ENCODE results near the gene EDEM3.

EDEM3 gene, protein sequence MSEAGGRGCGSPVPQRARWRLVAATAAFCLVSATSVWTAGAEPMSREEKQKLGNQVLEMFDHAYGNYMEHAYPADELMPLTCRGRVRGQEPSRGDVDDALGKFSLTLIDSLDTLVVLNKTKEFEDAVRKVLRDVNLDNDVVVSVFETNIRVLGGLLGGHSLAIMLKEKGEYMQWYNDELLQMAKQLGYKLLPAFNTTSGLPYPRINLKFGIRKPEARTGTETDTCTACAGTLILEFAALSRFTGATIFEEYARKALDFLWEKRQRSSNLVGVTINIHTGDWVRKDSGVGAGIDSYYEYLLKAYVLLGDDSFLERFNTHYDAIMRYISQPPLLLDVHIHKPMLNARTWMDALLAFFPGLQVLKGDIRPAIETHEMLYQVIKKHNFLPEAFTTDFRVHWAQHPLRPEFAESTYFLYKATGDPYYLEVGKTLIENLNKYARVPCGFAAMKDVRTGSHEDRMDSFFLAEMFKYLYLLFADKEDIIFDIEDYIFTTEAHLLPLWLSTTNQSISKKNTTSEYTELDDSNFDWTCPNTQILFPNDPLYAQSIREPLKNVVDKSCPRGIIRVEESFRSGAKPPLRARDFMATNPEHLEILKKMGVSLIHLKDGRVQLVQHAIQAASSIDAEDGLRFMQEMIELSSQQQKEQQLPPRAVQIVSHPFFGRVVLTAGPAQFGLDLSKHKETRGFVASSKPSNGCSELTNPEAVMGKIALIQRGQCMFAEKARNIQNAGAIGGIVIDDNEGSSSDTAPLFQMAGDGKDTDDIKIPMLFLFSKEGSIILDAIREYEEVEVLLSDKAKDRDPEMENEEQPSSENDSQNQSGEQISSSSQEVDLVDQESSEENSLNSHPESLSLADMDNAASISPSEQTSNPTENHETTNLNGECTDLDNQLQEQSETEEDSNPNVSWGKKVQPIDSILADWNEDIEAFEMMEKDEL

DNA sequence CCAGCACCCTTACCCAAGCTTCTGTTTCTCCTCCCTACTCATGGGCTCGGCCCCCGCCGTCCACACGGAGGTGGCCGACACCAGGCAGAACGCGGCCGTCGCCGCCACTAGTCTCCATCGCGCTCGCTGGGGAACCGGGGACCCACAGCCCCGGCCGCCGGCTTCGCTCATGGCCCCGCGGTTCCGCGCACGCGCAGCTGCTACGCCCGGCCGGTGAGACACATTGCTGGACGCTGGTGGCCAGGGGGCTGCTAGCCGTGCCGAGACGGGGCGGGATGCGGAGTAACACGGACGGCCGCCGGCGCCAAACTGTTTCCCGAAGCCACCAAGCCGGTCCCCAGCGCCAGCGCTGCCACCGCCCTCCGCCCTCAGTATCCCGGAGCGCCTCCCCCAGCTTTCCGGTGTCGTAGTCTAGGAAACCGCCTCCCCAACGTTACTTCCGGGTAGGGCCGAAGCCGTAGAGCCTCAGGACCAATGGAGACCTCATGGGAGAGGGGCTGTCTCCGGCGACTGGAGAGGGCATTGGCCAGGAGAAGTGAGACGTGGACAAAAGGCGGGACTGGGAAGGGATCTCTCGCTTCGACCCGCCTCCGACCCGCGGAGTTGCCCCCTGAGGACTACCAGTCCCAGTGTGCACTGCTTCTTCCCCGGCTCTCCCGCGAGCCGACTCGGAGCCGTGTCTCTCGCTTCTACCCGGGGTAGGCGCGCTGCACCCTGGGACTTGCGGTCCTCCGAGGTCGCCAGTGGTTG lies at the start of gene EDEM3:
Gene EDEM3 (minus strand): TSS at position 383 of the 750 bp plus-strand sequence. CDS start 212 bp downstream, at position 171.
- no peak for TF ChIP-seq GATA1 (IDR thresholded peaks at IDR 0.05; ENCODE audit: low read depth, low read length)
- peak; percentile 97 for TF ChIP-seq POLR2A (IDR thresholded peaks at IDR 0.05; ENCODE audit: low read length)
- peak; percentile 99 for DNase-seq

DNA sequence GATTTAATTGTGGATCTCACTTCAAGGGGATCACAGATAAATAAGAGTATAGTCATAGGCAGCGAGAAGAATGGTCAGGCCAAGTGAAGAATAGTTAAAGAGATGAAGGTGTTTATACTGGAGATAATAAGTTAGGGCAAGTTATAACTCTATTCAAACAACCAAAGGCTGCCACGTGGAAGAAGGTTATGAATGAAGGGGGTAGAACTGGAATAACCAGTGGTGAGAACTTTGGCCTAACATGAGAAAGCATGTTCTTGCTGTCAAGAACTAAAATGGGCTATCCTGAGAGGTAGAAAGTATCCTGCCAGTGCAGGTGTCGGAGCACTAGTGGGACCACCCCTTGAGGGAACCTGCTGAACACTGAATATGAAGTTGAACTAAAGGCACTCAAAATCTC lies 49.6 kb upstream of the EDEM3 start:
- TF ChIP-seq GATA1 (IDR thresholded peaks at IDR 0.05; ENCODE audit: low read depth, low read length) = no peak
- TF ChIP-seq POLR2A (IDR thresholded peaks at IDR 0.05; ENCODE audit: low read length) = no peak

DNA sequence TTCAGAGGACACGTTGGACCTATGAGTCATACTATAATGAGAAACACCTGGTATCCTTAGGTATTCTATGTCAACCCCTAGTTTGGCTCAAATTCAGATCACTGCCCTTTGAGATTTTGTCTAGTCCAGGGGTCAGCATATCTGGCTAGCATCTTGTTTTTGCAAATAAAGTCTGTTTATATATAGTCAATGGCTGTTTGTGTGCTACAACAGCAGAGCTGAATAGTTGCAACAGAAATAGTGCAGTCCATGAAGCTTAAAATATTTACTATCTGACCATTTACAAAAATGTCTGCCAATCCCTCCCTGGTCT lies 48.5 kb upstream of the EDEM3 start:
- DNase-seq = no peak
- no peak for TF ChIP-seq GATA1 (IDR thresholded peaks at IDR 0.05; ENCODE audit: low read depth, low read length)
- TF ChIP-seq POLR2A (IDR thresholded peaks at IDR 0.05; ENCODE audit: low read length) = no peak

More for the DNA sequence above, 49.6 kb upstream of the EDEM3 start:
- no peak for DNase-seq

DNA sequence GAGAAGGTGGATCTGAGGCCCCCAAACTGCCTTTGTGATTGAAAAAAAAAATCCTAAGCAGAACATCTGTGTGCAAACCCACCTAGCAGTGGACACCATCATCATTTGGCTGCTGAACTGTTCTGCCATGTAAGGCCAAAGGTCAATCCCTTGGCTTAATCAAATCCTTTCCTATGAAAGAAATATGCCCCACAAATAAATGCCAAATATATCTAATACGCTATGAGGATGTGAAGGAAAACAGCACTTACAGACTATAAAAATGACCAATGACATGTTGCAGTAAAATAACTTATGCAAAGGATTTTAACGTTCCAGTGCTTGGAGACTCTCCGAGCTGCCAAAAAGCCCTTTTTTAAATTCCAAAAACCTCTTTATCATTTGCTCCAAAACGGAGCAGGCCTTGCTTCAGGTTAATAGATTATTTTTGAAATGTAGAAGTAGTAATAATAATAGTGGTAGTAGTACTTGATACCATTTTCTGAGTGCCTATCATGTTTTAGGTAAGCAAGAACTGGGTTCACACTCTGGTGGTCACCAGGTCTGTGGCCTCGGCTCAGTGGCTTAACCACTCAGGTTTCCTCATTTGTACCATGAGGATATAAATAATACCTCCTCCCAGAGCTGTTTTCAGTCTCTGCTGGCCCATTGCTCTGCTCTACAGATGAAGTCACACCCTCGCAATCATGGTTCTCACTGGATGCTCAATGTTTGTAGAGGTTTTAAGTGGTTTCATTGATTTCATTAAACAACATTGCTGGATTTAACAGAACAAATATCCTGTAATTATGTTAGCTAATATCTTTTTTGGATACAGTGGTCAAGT lies 47.9 kb upstream of the EDEM3 start:
- DNase-seq = no peak
- TF ChIP-seq POLR2A (IDR thresholded peaks at IDR 0.05; ENCODE audit: low read length) = no peak
- TF ChIP-seq GATA1 (IDR thresholded peaks at IDR 0.05; ENCODE audit: low read depth, low read length) = no peak

DNA sequence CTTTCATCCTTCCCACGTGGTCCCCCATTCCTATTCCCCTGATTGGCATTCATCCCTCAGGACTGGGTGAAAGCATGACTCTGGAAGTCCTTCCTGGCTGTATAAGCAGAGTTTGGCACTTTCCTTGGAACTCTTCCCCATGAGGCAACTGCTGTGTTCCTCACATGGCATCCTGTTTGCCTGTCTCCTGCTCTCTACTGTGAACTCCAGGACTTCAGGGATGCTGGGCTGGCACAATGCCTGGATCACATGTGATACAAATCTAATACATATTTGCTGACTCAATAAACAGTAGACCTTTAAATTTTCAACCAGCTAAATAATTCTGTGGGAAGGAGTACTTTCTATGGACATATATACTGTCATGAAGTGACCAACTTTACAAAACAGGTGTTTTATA lies 46.8 kb upstream of the EDEM3 start:
- no peak for TF ChIP-seq POLR2A (IDR thresholded peaks at IDR 0.05; ENCODE audit: low read length)
- TF ChIP-seq GATA1 (IDR thresholded peaks at IDR 0.05; ENCODE audit: low read depth, low read length) = no peak
- no peak for DNase-seq

DNA sequence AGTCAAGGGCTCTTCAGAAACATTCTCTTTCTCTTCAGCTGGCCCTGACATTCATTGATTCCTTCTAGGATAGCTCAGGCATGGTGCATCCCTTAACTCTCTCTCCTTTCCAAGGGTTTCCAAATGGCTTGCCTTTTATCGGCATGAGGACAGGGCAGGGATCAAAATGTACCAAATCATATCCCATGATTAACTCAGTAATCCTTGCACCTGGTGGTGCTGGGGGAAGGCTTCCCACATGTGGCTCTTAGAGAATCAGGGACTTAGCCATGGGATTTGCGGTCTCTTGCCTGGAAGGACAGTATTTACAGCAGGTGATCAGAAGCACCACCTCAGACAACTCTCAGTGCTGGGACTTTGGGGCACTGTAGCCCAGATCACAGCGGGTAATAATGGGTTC lies 46.2 kb upstream of the EDEM3 start:
- no peak for DNase-seq
- TF ChIP-seq POLR2A (IDR thresholded peaks at IDR 0.05; ENCODE audit: low read length) (no peak), GATA1 (IDR thresholded peaks at IDR 0.05; ENCODE audit: low read depth, low read length) (no peak)

DNA sequence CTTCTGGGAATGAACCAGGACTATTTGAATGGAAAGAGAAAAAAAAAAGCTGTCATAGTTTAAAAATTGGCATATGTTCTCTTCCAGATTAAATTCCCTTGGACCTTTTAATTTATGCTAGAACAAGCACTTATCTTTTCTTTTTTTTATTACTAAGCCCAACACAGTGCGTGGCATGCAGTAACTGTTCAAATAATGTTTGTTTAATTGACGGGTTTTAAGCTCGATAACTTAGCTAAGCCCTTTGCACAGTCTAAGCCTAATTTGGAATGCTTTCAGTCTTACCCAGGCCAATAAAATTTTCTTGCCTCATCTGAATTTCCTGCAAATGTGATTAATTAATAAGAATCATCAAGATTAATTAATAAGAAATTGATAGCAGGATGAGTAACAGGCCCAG lies 39.3 kb upstream of the EDEM3 start:
- TF ChIP-seq POLR2A (IDR thresholded peaks at IDR 0.05; ENCODE audit: low read length) = no peak
- TF ChIP-seq GATA1 (IDR thresholded peaks at IDR 0.05; ENCODE audit: low read depth, low read length) = no peak

DNA sequence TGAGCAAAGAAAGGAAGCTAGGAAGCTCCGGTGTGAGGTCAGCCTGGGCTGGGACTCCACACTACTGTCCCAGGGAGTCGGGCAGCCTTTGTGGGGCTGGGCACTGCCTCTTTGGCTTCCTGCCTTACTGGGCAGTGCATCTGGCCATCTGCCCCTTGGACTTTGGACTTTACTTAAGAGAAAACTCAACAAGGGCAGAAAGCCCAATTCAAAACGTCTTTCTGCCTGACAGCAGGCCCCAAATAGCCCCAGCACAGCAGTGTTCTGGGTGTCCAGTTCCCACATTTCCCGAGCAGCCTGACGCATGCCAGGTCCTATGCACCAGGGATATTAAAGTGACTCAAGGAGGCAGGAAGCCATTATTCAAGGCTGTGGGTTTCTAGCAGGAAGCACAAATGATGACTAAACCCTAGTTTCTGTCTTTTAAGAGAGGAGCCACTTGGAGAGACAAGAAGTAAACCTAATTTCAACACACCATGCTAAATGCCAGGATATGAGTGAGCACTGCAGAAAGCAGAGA lies 37.9 kb upstream of the EDEM3 start:
- peak in 1 of 2 experiments; percentile 27 for DNase-seq
- TF ChIP-seq POLR2A (IDR thresholded peaks at IDR 0.05; ENCODE audit: low read length) = no peak
- TF ChIP-seq GATA1 (IDR thresholded peaks at IDR 0.05; ENCODE audit: low read depth, low read length) = no peak

More for the DNA sequence above, 39.3 kb upstream of the EDEM3 start:
- no peak for DNase-seq

DNA sequence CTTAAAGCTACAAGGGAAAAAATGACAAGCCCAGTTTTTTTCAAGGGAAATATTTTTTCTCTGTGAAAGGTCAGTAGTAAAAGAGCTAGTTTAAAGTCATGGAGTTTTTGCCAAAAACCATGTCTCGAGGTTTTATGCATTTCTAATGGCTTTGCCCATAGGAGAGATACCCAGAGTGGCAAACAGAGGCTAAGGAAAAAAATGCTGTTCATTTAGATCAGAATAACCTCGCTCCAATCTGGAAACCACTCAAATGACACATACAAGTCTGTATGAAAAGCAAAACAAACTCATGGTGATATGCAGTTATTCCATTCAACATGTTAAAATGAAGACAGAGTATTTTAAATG lies 36.9 kb upstream of the EDEM3 start:
- no peak for DNase-seq

DNA sequence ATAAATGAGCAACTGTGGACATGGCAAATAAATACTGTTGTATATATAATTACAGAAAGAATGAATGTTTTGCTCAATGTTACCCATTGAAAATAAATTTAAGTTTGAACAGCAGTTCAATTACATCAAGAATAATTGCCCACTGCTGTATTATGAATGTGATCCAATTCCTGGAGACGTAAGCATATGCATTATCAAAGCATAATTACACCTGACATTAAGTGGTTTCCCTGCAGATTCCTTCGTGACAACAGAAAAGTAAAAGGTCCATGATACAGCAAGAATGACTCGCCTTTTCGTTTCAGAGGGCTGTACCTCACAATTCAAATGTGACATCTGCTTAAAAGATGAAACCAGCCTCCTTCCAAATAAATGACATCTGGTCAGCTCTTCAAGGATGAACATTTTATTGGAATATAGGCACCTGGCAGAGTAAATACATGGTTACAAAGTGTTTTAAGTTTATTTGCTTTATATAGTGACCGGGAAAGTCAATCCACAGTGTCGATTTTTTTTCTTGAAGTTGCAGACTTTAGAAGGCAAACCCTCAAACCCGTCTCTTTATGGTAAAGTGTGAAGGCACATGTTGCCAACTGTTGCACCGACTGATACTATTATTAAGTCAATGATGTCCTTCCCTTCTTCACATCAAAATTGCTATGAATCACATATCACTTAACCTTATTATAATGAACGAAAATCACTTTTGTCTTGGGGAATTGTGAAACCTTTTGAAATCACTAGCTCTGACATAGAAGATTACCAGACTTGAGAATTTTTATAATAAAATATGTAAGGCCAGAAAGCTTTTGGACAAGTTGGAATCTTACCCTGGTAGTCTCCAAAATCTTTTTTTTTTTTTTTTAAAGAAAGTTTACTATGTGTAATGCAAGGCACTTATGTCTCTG lies 36.2 kb upstream of the EDEM3 start:
- TF ChIP-seq GATA1 (IDR thresholded peaks at IDR 0.05; ENCODE audit: low read depth, low read length) = no peak
- no peak for TF ChIP-seq POLR2A (IDR thresholded peaks at IDR 0.05; ENCODE audit: low read length)
- DNase-seq = no peak

More for the DNA sequence above, 36.9 kb upstream of the EDEM3 start:
- TF ChIP-seq GATA1 (IDR thresholded peaks at IDR 0.05; ENCODE audit: low read depth, low read length) (no peak), POLR2A (IDR thresholded peaks at IDR 0.05; ENCODE audit: low read length) (no peak)

DNA sequence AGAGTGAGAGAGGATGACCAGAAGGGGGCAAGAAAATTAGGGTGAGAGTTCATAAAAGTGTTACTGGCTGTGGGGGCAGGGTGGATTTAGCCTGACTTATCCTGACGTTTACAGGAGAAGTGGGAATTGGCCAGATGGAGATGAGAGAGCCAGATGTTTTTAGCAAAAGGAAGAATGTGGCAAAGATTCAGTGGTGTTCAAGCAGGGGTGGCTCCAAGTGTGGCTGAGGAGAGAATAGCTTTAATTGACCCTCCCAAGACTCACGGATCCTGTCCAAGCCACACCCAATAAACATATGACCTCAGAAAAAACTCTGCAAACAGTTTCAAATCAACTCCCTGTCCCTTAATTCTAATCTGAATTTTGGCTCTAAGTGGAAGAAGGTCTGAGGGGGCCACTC lies 35.2 kb upstream of the EDEM3 start:
- DNase-seq = no peak
- no peak for TF ChIP-seq GATA1 (IDR thresholded peaks at IDR 0.05; ENCODE audit: low read depth, low read length)
- TF ChIP-seq POLR2A (IDR thresholded peaks at IDR 0.05; ENCODE audit: low read length) = no peak

DNA sequence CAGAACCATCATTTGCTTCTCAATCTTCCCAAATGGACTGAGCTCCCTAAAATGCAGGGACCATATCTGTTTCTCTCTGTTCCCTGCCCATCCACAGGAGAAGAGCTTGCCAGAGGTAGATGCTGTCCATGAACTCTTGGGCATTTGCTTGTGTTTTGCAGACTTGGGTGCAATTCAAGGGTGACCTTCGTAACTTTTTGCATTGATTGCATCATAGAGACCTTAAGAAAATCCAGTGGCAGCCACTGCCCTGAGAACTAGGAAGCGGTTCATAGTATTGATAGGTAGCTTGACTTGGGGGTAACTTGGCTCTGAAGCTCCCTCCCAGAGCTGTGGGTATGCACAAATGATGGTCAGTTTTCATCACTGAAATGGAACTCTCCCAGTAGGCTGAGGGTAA lies 34.3 kb upstream of the EDEM3 start:
- peak in 1 of 2 experiments; percentile 12 for DNase-seq
- TF ChIP-seq GATA1 (IDR thresholded peaks at IDR 0.05; ENCODE audit: low read depth, low read length) (no peak), POLR2A (IDR thresholded peaks at IDR 0.05; ENCODE audit: low read length) (no peak)

Data from erythroblast (primary cell).